ENCODE measurements around the gene ROCK1.
"Not testable (repeated sequence)": the region's sequence is repeated elsewhere in the genome, so short reads cannot be mapped to it uniquely, and the experiment has no call there.

ROCK1 gene

GRCh38 chr18:21054252-21054821, 57.3 kb downstream of the ROCK1 start:
- no peak for DNase-seq (ENCODE audit: low read depth in 2 of 2)

GRCh38 chr18:21053127-21053526, 58.5 kb downstream of the ROCK1 start:
- DNase-seq (ENCODE audit: low read depth in 2 of 2): no peak

- DNase-seq (ENCODE audit: low read depth in 2 of 2): no peak
Observed at GRCh38 chr18:21052385-21052784, 59.2 kb downstream of the ROCK1 start.

DNA sequence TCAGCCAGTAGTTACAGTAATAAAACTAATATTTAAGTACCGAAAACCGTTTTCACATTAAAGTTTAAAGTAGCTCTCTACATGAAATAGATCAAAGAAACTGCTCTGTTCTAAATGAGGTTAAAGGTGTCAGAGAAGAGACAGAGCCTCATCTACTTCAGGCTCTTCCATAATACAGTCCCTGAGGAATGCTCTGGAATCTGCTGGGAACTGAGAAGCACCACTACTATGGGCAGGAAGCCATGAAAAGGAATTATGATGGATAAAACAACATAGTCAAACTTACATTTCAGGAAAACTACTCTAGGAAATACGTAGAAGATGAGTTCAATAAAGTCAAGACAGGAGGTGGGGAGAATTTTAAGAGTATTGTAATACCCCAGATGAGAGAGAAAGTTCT, 60.0 kb downstream of the ROCK1 start:
- DNase-seq (ENCODE audit: low read depth in 2 of 2): no peak

DNA sequence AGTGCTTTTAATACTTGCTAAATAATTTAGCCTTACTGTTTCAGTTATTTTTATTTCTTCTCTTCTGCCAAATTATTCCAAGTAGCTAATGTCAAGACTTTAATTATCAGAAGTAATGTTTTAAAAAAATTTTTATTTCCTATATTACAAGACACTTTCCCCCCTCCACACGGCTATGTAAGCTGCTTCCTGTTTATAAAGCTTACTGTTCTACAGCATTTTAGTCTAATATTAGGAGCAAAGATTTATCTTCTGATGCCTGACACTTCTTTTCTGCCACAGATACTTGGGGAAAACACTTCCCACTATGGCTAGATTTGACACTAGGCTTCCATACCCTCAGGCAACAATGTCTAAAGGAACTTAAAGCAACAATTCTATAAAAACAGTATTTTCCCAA, 62.3 kb downstream of the ROCK1 start:
- DNase-seq (ENCODE audit: low read depth in 2 of 2): no peak

GRCh38 chr18:21047126-21047525, 64.5 kb downstream of the ROCK1 start:
- DNase-seq (ENCODE audit: low read depth in 2 of 2): no peak

- no peak for DNase-seq (ENCODE audit: low read depth in 2 of 2)
Observed at GRCh38 chr18:21040466-21040865, 71.1 kb downstream of the ROCK1 start.

- DNase-seq (ENCODE audit: low read depth in 2 of 2): no peak
Observed at GRCh38 chr18:21038201-21038600, 73.4 kb downstream of the ROCK1 start.

DNA sequence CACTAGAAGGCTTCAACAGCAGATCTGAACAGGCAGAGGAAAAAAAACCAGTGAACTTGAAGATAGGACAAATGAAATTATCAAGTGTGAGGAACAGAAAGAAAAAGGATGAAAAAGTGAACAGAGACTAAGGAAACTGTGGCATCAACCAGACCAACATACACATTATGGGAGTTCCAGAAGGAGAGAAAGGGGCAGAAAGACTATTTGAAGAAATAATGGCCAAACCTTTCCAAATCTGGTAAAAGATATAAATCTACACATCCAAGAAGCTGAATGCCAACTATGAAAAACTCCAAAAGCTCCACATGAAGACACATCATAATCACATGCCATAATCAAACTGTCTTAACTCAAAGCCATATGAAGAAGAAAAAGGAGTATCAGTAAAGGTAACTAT, 79.8 kb downstream of the ROCK1 start:
- DNase-seq (ENCODE audit: low read depth in 2 of 2): no peak

- DNase-seq (ENCODE audit: low read depth in 2 of 2): not testable (repeated sequence)
Observed at GRCh38 chr18:21018257-21018656, 93.4 kb downstream of the ROCK1 start.

DNA sequence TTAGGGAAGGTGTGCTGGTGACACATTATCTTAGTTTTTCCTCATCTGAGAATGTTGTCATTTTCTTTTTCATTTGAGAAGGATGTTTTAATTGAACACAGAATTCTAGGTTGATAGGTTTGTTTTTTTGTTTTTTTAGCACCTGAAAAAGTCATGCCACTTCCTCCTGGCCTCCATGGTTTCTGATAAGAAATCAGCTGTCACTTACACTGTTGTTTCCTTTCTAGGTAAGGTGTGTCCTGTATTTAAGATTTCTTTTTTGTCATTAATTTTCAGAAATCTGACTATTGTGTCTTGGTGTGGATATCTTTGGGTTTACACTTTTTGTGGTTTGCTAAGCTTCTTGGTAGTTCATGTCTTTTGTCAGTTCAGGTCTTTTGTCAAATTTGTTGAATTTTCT, 99.3 kb downstream of the ROCK1 start:
- DNase-seq (ENCODE audit: low read depth in 2 of 2): no peak

DNA sequence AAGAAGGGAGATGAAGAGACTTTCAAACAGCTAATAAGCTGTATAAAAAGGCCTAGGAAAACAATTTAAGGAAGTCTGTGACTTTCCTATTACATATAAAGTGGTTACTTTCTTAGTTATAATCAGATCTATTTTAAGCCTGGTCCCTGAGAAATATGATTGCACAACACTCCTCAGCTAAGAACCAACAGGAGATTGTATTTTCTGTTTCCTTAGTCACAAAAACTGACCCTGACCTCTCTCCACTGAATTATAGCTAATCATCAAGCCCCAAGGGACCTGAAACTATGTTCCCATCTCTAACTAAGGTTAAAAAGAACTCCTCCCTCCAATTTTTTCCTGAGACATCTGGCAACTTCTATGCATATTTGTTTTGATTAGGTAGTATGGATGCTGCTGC, 106.9 kb downstream of the ROCK1 start:
- no peak for DNase-seq (ENCODE audit: low read depth in 2 of 2)

- DNase-seq (ENCODE audit: low read depth in 2 of 2): no peak
Observed at GRCh38 chr18:21000667-21001066, 110.9 kb downstream of the ROCK1 start.

DNA sequence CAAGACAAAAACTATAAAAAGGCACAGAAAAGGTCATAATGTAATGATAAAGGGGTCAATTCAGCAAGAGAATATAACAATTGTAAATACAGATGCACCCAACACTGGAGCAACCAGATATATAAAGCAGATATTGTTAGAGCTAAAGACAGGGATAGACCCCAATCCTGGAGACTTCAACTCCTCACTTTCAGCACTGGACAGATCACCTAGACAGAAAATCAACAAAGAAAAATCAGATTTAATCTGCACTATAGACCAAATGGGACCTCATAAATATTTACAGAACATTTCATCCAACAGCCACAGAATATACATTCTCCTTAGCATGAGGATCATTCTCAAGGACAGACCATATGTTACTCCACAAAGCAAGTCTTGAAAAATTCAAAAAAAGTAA, 114.2 kb downstream of the ROCK1 start:
- no peak for DNase-seq (ENCODE audit: low read depth in 2 of 2)

DNA sequence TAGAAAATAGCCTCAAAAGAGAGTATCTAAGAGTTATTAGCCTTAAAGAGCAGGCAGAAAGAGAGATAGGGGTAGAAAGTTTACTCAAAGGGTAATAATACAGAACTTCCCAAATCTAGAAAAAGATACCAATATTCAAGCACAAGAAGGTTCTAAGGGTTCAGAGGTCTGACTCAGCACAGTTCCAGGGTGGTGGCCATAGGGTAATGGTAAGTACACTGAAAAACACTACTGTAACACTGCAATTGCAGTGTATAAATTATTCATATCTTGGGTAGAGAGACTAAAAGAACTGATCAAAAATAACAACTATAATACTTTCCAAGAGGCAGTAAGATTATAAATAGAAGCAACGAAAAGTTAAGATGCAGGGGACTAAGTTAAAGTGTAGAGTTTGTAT, 115.2 kb downstream of the ROCK1 start:
- no peak for DNase-seq (ENCODE audit: low read depth in 2 of 2)

DNA sequence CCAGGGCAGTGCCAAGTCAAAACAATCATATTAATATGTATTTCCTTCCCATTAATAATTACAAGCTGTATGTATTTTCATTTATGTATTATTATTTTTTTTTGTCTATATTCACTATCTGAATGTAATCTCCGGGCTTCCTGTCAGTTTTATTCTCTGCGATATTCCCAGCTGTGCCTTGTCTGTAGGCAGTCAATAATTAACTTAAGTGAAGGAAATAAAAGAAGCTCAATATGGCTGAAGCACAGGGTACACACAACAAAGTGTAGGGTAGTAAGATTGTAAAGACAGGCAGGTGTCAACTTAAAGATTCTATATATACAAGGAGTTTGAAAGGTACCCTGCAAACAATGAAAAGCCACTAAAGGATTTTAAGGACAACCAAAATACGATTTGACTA, 122.9 kb downstream of the ROCK1 start:
- DNase-seq (ENCODE audit: low read depth in 2 of 2): no peak

DNA sequence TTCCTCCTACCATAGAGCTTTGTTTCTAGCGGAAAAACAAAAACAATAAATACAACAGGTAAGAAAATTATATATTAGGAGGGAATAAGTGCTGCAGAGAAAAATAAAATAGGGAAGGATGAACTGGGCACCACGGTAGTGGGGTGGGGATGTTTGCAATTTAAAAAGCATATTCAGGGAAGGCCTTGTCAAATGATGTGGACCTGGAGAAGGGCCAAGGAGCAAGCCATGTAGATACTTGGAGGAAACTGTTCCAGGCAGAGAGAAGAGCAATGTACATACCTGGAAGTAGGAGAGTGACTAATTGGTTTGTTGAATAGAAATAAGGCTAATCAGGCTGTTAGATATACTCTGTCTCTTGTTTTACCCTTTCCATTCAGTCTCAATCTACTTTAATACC, 136.5 kb downstream of the ROCK1 start:
- DNase-seq (ENCODE audit: low read depth in 2 of 2): no peak

DNA sequence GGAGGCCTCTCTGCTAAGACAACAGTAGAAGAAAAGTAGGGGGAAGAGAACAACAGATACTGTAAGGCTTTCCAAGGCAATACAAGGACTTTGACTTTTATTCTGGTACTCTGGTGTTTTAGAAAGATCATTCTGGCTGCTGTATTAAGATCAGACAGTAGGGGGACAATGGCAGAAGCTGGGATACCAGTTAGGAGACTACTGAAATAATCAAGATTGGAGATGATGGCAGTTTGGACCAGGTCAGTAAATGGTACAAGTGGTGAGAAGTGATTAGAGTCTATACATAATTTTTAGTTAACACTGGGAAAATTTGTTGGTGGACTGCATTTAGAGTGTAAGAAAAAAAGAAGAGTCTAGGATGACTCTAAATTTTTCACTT, 139.7 kb downstream of the ROCK1 start:
- no peak for DNase-seq (ENCODE audit: low read depth in 2 of 2)

DNA sequence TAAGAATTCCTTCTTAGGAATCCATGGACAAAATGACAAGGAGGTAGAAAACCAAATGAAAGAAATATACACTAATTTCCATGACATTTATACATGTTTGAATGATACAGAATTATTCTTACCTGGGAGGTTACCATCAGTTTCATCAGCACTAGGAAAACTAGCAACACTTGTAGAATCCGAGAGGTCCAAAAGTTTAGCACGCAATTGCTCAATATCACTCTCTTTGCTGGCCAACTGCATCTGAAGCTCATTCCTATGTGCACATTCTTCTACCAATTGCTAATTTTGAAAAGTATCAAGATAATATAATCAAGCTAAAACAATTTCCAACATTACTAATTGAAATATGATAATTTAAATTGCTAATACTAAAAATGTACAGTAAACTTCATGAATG, 144.8 kb downstream of the ROCK1 start:
- no peak for DNase-seq (ENCODE audit: low read depth in 2 of 2)

- no peak for DNase-seq (ENCODE audit: low read depth in 2 of 2)
Observed at GRCh38 chr18:20963027-20963426, 148.6 kb downstream of the ROCK1 start.

DNA sequence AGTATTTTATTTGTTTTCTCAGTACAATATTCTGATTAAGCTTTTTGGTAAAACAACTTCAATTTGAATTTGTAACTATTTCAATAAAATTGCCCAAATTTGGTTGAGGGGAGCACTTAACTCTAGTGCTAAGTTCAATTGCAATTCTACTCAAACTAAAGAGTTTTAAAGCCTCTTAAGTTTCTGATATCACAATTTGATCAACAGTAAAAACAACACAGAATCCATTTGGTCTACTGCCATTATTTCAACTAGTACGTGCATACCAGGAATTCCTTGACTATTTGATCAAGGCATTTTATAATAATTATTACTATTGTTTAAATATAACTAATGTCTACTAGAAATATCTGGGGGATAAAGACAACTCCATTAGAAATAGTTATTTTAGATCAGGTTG, 150.9 kb downstream of the ROCK1 start:
- no peak for DNase-seq (ENCODE audit: low read depth in 2 of 2)

DNA sequence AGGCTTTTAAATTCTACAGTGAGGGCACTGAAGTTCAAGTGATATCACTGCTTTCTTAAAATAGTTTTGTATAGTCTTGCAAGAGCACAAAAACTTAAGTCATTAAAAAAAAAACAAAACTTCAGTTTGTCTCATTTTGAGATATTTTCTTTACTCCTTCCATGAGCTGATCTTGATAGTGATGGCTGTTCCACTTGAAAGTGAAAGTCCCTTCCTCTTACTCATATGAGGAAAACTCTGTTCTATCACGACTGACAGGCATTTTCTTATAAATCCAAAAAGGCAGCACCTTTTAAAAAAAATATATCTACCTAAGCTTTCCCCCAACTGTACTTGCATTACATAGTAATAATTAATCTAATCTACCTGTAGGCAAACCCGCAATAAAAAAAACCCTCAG, 160.8 kb downstream of the ROCK1 start:
- not testable (repeated sequence) for DNase-seq (ENCODE audit: low read depth in 2 of 2)
